Measurements from ENCODE around the gene ADAM8. TPM values are rescaled to one million over a fixed set of nuclear protein-coding genes. Genes with fewer than 3 reads are reported as not detected.

ADAM8 gene
- total RNA-seq, 1 experiment from 2014 or later = 16.8 TPM

DNA sequence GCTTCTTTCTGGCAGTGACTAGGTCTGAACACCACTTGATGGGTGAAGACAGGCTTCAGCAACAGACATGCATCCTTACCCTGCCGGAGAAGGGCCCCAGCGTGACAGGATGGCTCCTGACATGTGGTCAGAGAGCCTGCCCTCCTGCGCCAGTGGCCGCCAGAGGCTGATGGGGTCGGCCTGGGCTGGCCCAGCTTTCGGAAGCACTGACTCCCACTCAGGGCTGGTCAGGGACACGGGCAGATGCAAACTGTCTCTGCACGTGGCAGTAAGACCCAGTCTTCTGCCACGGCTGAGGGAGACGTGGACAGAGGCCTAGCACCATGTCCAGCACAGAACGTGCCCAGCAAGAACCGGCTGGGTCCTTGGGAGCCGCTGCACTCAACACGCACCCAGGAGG, 21.8 kb upstream of the ADAM8 start:
- Mint-ChIP-seq H3K4me1 (ENCODE audit: low read depth, unreplicated experiment) (no peaks in the 10 kb centered on the region), H3K27me3 (ENCODE audit: insufficient read depth, unreplicated experiment) (no peaks in the 10 kb centered on the region), H3K27ac (ENCODE audit: unreplicated experiment) (no peak overlapping the region), H3K36me3 (ENCODE audit: insufficient read depth, unreplicated experiment) (peaks cover 85% of the 10 kb centered on the region), H3K9me3 (ENCODE audit: unreplicated experiment) (no peaks in the 10 kb centered on the region), H3K4me3 (ENCODE audit: unreplicated experiment) (no peak overlapping the region)
- no peak overlapping the region for H3K4me3 ChIP-seq (ENCODE audit: low read depth, low read length)
- peaks cover 6% of the 10 kb centered on the region; the same call in 1 of the 2 replicates for H3K36me3 ChIP-seq (ENCODE audit: control insufficient read depth, insufficient read depth, low read length)
- POLR2A ChIA-PET = no interaction called here
- no peak for DNase-seq
- intact Hi-C loops (cut with micrococcal nuclease; ENCODE audit: unreplicated experiment) = no loop called here
- no TSS peak for BruUV-seq (replicated peaks)
- no peaks in the 10 kb centered on the region for H3K9me3 ChIP-seq
- CTCF ChIA-PET = interaction anchor here (1.3 kb wide), 1 partner anchor 9 kb away, joined by 5 read pairs; no protein-coding TSS in a partner anchor
- H3K27me3 ChIP-seq (replicated peaks; ENCODE audit: control insufficient read depth, insufficient read depth, low read length) = no peaks in the 10 kb centered on the region
- H3K4me1 ChIP-seq = no peaks in the 10 kb centered on the region
- TF ChIP-seq, protein P1, sequence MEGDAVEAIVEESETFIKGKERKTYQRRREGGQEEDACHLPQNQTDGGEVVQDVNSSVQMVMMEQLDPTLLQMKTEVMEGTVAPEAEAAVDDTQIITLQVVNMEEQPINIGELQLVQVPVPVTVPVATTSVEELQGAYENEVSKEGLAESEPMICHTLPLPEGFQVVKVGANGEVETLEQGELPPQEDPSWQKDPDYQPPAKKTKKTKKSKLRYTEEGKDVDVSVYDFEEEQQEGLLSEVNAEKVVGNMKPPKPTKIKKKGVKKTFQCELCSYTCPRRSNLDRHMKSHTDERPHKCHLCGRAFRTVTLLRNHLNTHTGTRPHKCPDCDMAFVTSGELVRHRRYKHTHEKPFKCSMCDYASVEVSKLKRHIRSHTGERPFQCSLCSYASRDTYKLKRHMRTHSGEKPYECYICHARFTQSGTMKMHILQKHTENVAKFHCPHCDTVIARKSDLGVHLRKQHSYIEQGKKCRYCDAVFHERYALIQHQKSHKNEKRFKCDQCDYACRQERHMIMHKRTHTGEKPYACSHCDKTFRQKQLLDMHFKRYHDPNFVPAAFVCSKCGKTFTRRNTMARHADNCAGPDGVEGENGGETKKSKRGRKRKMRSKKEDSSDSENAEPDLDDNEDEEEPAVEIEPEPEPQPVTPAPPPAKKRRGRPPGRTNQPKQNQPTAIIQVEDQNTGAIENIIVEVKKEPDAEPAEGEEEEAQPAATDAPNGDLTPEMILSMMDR (IDR thresholded peaks at IDR 0.05; ENCODE audit: insufficient read depth in 1 of 2, low read depth in 1 of 2, low read length in 1 of 2, severe bottlenecking in 1 of 2, unreplicated experiment in 1 of 2) = no peak

DNA sequence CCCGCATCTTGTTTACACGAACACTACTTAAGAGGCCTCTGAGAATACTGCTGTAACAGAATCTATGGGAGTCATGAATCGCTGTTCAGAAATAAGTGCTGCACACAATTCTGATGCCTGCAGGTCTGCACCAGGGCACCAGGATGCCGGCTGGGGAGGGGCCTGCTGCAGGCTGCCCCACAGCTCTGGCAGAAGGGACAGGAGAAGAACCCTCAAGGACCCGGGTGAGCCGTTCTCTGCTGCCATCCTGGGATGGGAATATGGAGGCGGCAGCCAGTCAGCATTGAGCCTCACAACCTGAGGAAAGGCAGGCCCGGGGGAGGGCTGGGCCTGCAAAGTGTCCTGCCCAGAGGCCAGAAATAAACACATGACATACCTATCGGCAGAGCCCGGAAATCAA, 20.8 kb upstream of the ADAM8 start:
- H3K4me3 ChIP-seq (ENCODE audit: low read depth, low read length) = no peak overlapping the region
- H3K27me3 Mint-ChIP-seq (ENCODE audit: insufficient read depth, unreplicated experiment) = no peaks in the 10 kb centered on the region
- no peaks in the 10 kb centered on the region for H3K9me3 Mint-ChIP-seq (ENCODE audit: unreplicated experiment)
- ChIA-PET CTCF (no interaction called here), POLR2A (no interaction called here)
- intact Hi-C loops (cut with micrococcal nuclease; ENCODE audit: unreplicated experiment) = no loop called here
- H3K4me3 Mint-ChIP-seq (ENCODE audit: unreplicated experiment) = no peak overlapping the region
- BruUV-seq (replicated peaks) = no TSS peak
- H3K27me3 ChIP-seq (replicated peaks; ENCODE audit: control insufficient read depth, insufficient read depth, low read length) = no peaks in the 10 kb centered on the region
- H3K9me3 ChIP-seq = no peaks in the 10 kb centered on the region
- no peaks in the 10 kb centered on the region for H3K4me1 Mint-ChIP-seq (ENCODE audit: low read depth, unreplicated experiment)
- peaks cover 80% of the 10 kb centered on the region for H3K36me3 Mint-ChIP-seq (ENCODE audit: insufficient read depth, unreplicated experiment)
- no peak overlapping the region for H3K27ac Mint-ChIP-seq (ENCODE audit: unreplicated experiment)
- TF ChIP-seq, protein P1 (IDR thresholded peaks at IDR 0.05; ENCODE audit: insufficient read depth in 1 of 2, low read depth in 1 of 2, low read length in 1 of 2, severe bottlenecking in 1 of 2, unreplicated experiment in 1 of 2) = no peak
- H3K36me3 ChIP-seq (ENCODE audit: control insufficient read depth, insufficient read depth, low read length) = peaks cover 7% of the 10 kb centered on the region
- H3K4me1 ChIP-seq = no peaks in the 10 kb centered on the region
- DNase-seq = no peak

DNA sequence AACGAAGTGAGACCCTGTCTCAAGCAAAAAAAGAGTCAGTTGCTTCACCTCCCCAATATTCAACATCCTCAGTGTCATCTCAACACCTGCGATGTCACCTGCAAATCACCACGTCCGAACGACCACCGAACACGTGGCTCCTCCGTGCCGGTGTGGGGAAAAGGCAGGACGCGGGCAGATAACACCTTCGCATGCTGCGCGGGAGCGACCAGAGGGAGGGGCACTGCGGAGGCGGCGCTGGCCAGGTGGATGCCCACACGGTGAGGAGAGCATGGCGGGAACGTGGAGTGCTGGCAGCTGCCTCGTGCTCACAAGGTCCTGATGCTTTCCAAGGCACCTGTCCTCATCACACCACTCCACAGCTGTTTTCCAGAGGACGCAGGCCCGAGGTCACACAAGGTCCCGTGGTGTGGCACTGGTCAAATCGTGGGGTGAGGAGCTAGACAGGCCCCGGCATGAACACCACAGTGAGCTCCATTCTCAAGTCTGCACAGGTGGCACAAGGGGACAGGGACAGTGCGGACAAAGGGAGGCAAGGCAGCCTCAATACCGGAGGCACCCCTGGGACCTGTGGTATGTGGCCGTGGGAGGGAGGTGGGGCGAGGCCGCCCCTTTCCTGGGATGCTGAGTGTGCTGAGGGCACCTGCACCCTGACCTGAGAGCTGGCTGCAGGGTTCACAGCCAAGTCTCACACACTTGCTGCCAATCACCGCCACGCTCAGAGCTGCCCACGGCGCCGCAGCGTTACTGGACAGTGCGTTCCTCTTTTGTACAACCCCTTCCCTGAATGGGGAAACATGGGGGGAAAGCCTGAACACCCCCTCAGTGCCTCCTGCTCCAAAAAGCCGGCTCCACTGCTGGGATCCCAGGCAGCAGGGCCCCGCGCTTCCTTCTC, 19.0 kb upstream of the ADAM8 start:
- CTCF ChIA-PET = interaction anchor here (1.0 kb wide), 1 partner anchor 34 kb away, joined by 3 read pairs; no protein-coding TSS in a partner anchor
- Histone ChIP-seq H3K36me3 (ENCODE audit: control insufficient read depth, insufficient read depth, low read length) (peaks cover 6% of the 10 kb centered on the region), H3K4me3 (ENCODE audit: low read depth, low read length) (no peak overlapping the region), H3K27me3 (replicated peaks; ENCODE audit: control insufficient read depth, insufficient read depth, low read length) (no peaks in the 10 kb centered on the region), H3K4me1 (no peaks in the 10 kb centered on the region), H3K9me3 (no peaks in the 10 kb centered on the region)
- DNase-seq = no peak
- Mint-ChIP-seq H3K9me3 (ENCODE audit: unreplicated experiment) (no peaks in the 10 kb centered on the region), H3K27ac (ENCODE audit: unreplicated experiment) (no peak overlapping the region), H3K4me3 (ENCODE audit: unreplicated experiment) (no peak overlapping the region), H3K36me3 (ENCODE audit: insufficient read depth, unreplicated experiment) (peaks cover 66% of the 10 kb centered on the region), H3K4me1 (ENCODE audit: low read depth, unreplicated experiment) (no peaks in the 10 kb centered on the region), H3K27me3 (ENCODE audit: insufficient read depth, unreplicated experiment) (no peaks in the 10 kb centered on the region)
- no TSS peak for BruUV-seq (replicated peaks)
- TF ChIP-seq, protein P1 (IDR thresholded peaks at IDR 0.05; ENCODE audit: insufficient read depth in 1 of 2, low read depth in 1 of 2, low read length in 1 of 2, severe bottlenecking in 1 of 2, unreplicated experiment in 1 of 2) = no peak
- intact Hi-C loops (cut with micrococcal nuclease; ENCODE audit: unreplicated experiment) = no loop called here
- POLR2A ChIA-PET = no interaction called here
